Activated CD4-positive, alpha-beta T cell treated with anti-CD3 and anti-CD28 coated beads, Interleukin-2, amount 50 U/mL, for 16 hours (primary cell): Measurements from ENCODE around the gene SPACA5.
"Not testable (repeated sequence)": the region's sequence is repeated elsewhere in the genome, so short reads cannot be mapped to it uniquely, and the experiment has no call there.

ENCODE experiments used
- DNase-seq: peaks from one replicate; pipeline ENCODE4 v3.0.0-alpha.2; 2020

SPACA5 gene

DNA sequence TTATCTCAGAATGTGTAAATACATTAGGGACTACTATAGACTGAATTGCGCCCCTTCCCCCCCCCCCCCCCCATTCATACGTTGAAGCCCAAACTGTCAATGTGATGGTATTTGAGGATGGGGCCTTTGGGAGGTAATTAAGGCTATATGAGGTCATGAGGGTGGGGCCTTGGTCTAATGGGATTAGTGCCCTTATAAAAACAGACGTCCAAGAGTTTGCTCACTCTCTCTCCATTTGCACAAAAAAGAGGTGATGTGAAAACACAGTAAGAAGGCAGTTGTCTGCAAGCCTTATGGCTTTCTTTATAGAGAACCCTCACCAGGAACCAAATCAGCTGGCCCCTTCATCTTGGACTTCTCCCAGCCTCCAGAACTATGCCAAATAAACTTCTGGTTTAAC, 15.3 kb downstream of the SPACA5 start:
- DNase-seq, result no peak

GRCh38 chrX:48022738-48023137, 15.9 kb downstream of the SPACA5 start:
- DNase-seq, result no peak

GRCh38 chrX:48025561-48025960, 18.8 kb downstream of the SPACA5 start:
- DNase-seq, result peak; percentile 48

GRCh38 chrX:48027545-48027944, 20.8 kb downstream of the SPACA5 start:
- DNase-seq, result not testable (repeated sequence)

GRCh38 chrX:48028091-48028490, 21.3 kb downstream of the SPACA5 start:
- no peak for DNase-seq

DNA sequence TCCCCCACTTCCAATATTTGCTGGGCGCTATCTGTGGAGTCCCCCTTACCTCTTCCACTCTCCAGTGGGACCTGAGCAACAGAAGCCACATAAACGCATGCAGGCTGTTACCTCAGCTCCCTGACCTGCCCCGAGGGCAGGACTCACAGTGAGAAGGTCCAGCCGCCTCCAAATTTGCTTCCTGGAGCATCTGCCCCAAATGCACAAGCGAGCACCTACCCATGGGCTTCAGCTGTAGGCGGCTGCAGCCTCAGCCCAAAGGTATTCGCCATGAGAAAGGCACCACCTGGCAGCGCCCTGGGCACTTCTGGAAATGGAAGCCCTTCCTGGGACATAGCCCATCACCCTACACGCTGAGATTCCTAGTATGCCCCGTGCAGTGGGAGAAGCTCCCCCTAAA, 23.4 kb downstream of the SPACA5 start:
- DNase-seq, result no peak

DNA sequence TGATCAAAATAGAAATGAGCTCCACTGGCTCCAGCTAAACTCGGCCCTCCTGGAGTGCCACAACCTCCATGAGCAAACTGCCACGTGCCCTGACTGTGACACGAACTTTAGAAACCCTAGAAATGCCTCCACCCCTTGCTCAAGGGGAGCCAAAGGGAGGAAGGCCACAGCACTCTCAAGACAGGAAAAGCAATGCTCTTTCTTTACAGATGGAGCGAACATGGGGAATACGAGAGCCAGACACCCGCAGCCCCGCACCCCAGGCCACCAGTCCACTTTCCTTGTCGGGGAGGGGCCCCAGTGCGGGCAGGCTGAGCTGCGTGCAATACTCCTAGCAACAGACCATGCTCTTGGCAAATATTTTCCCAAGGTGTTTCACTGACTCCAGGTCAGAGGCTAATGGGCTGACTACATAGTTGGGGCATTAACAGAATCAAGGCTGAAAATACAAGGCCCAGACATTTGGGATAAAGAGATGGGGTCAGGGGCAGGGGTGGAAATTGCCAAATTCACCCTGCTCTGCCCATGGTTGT, 23.9 kb downstream of the SPACA5 start:
- not testable (repeated sequence) for DNase-seq

DNA sequence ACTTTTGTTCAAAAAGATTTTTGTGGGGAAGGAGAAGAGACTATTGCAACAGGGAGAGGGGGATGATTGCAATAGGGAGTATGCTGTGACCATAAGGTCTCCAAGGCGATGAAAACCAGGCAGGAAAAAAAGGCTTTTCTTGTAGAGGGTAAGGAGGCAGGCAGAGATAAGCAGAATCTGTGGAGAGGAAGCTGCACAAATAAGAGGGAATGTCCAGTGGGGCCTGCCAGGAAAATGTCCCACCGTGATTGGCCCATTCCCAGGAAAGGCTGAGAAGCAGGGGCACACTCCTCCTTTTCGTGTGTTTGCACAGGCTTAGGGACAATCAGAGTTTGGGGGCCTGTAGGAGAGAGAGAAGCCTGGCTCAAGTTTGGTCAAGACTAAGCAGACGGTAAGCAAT, 29.1 kb downstream of the SPACA5 start:
- DNase-seq, result no peak

DNA sequence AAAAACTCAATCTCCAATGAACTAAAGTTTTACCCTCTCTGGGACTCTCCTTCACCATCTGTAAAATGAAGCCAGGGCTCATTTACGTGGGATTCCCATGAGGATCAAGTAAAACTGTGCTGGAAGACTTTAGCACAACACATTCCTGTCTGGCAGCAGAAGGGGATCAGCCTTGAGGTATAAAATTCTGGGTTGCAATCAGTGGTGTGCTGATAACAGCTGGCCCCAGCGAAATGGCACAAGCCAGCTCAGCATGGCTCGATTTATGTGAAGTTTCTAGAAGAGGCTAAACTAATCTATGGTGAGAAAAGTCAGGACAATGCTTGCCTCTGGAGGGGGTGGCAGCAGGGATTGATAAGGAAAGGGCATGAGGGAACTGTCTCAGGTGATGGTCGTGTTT, 36.3 kb downstream of the SPACA5 start:
- DNase-seq, result no peak

GRCh38 chrX:48045410-48046311, 38.9 kb downstream of the SPACA5 start:
- DNase-seq, result no peak

GRCh38 chrX:48046846-48047245, 40.1 kb downstream of the SPACA5 start:
- DNase-seq, result no peak

DNA sequence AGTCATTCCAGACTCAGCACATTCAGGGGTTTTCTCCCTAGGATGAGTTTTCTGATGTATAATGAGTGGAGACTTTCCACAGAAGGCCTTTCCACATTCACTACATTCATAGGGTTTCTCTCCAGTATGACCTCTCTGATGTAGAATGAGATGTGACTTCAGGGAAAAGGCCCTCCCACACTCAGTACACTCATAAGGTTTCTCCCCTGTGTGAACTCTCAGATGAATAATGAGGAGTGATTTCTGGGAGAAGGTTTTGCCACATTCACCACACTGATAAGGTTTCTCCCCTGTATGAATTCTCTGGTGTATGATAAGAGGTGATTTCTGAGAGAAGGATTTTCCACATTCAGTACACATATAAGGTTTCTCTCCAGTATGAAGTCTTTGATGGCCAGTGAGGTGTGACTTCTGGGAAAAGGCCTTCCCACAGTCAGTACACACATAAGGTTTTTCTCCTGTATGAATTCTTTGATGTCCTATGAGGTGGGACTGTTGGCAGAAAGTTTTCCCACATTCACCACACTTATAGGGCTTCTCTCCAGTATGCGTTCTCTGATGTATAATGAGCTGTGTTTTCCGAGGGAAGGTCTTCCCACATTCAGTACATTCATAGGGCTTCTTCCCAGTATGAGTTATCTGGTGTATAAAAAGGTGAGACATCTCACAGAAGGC, 52.0 kb downstream of the SPACA5 start:
- DNase-seq, result no peak

- no peak for DNase-seq
Measured at GRCh38 chrX:48059296-48059639, 52.5 kb downstream of the SPACA5 start.
